BJ (cell line): Measurements from ENCODE around the gene GEMIN5. TPM values are rescaled to one million over a fixed set of nuclear protein-coding genes. Genes with fewer than 3 reads are reported as not detected.
"Not testable (repeated sequence)": the region's sequence is repeated elsewhere in the genome, so short reads cannot be mapped to it uniquely, and the experiment has no call there.

Experiments
- CTCF ChIA-PET: fragments of 350-600 bp; formaldehyde crosslinking; extraction: SDS; loops from one replicate; lab custom pipeline; 2021; ENCODE audit warnings: antibody characterized with exemption, inconsistent platforms; lab: Yijun Ruan, JAX
- POLR2A ChIA-PET: fragments of 300-600 bp; sonication (Branson Sonifier 250); formaldehyde crosslinking; extraction: SDS; loops from one replicate; lab custom pipeline; 2021; ENCODE audit warnings: antibody characterized with exemption; lab: Charles Lee
- DNase-seq: peaks from one replicate; pipeline ENCODE4 v3.0.0-alpha.2; 2011; ENCODE audit warnings: low read depth
- H3K27me3 ChIP-seq: 2 replicates; pipeline ENCODE4 v1.6.0; 2011; ENCODE audit warnings: low read length; ENCODE audit not compliant: control insufficient read depth, insufficient read depth
- H3K36me3 ChIP-seq: 2 replicates; pipeline ENCODE4 v1.5.1; 2011; ENCODE audit warnings: low read length; ENCODE audit not compliant: control insufficient read depth, insufficient read depth
- H3K4me3 ChIP-seq: 2 replicates; pipeline ENCODE4 v1.5.1; 2011; ENCODE audit warnings: low read depth, mild to moderate bottlenecking, control low read depth, low read length
- polyA plus RNA-seq: library from polyadenylated mRNA; depleted of rRNA; stranded (reverse); fragments of >200 nt; gene quantifications from 2 replicates; pipeline ENCODE4 v1.2.3, GENCODE V29; 2011
- TF ChIP-seq, protein P1 (sequence below): IDR thresholded peaks from 2 replicates; pipeline ENCODE4 v1.5.1; 2011; ENCODE audit warnings: low read depth, mild to moderate bottlenecking, control low read depth, inconsistent platforms, low read length, moderate library complexity; ENCODE audit not compliant: insufficient read depth

GEMIN5 gene
- polyA plus RNA-seq, 1 experiment = 7.5 TPM

DNA sequence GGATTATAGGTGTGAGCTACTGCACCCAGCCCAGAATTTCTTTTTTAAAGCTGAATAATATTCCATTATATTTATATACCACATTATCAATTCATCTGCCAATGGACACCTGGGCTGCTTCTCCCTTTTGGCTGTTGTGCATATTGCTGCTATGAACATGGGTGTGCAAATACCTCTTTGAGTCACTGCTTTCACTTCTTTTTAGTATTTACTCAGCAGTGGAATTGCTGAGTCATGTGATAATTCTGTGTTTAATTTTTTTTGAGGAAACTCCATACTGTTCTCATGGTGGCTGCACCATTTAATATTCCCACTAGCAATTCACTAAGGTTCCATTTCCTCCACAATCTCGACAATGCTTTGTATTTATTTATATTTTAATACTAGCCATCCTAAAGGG lies 39.4 kb upstream of the GEMIN5 start:
- no peak overlapping the region for H3K4me3 ChIP-seq
- CTCF ChIA-PET = interaction anchor here (1.5 to 1.8 kb wide), 2 partner anchors 26 to 162 kb away, joined by 4 read pairs; no protein-coding TSS in a partner anchor
- DNase-seq = no peak
- POLR2A ChIA-PET = no interaction called here
- TF ChIP-seq, protein P1, sequence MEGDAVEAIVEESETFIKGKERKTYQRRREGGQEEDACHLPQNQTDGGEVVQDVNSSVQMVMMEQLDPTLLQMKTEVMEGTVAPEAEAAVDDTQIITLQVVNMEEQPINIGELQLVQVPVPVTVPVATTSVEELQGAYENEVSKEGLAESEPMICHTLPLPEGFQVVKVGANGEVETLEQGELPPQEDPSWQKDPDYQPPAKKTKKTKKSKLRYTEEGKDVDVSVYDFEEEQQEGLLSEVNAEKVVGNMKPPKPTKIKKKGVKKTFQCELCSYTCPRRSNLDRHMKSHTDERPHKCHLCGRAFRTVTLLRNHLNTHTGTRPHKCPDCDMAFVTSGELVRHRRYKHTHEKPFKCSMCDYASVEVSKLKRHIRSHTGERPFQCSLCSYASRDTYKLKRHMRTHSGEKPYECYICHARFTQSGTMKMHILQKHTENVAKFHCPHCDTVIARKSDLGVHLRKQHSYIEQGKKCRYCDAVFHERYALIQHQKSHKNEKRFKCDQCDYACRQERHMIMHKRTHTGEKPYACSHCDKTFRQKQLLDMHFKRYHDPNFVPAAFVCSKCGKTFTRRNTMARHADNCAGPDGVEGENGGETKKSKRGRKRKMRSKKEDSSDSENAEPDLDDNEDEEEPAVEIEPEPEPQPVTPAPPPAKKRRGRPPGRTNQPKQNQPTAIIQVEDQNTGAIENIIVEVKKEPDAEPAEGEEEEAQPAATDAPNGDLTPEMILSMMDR = no peak
- H3K36me3 ChIP-seq = no peaks in the 10 kb centered on the region; the same call in 1 of the 2 replicates
- H3K27me3 ChIP-seq = no peaks in the 10 kb centered on the region

DNA sequence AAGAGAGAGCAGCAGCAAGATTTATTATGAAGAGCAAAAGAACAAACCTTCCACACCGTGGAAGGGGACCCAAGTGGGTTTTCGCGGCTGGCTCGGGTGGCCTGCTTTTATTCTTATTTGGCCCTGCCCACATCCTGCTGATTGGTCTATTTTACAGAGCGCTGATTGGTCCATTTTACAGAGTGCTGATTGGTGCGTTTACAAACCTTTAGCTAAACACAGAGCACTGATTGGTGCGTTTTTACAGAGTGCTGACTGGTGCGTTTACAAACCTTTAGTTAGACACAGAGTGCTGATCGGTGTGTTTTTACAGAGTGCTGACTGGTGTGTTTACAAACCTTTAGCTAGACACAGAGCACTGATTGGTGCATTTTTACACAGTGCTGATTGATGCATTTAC lies 38.1 kb upstream of the GEMIN5 start:
- H3K27me3 ChIP-seq, DNase-seq, H3K36me3 ChIP-seq, POLR2A ChIA-PET, H3K4me3 ChIP-seq: not testable (repeated sequence)
- CTCF ChIA-PET = interaction anchor here (1.5 to 1.8 kb wide), 2 partner anchors 28 to 163 kb away, joined by 4 read pairs; no protein-coding TSS in a partner anchor

DNA sequence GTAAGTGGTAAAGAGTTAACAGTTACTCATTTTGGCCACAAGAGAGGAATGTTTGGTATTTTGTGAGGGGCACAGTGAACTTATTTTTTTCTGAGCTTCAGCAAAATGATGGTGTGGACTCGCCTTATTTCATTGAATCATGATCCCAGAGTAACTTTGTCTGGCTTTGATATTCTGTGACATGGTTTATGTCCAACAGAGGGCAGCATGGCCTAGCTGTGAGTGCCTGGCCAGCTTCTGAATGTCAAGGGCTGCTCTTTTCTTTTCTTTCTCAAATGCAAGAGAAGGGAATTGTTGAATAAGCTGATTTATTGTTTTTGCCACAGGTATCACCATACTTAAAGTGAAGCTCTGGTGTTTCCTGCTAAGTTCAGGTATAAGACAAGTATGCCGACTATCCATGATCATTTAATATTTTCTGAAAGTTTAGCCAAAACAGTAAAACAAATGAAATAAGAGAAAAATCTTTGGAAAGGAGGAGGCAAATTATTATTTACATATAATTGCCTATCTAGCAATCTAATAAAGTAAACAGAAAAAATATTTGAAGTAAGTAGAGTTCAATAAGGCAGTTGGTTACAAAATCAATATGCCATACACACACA lies 34.6 kb upstream of the GEMIN5 start:
- Histone ChIP-seq H3K27me3 (no peaks in the 10 kb centered on the region), H3K4me3 (no peak overlapping the region), H3K36me3 (no peaks in the 10 kb centered on the region; the same call in 1 of the 2 replicates)
- TF ChIP-seq, protein P1 = peak; percentile 73
- no peak for DNase-seq
- ChIA-PET CTCF (interaction anchor here (0.7 to 3.6 kb wide), 16 partner anchors 12 to 349 kb away, joined by 3 to 38 read pairs (median 4); no protein-coding TSS in a partner anchor), POLR2A (no interaction called here)

DNA sequence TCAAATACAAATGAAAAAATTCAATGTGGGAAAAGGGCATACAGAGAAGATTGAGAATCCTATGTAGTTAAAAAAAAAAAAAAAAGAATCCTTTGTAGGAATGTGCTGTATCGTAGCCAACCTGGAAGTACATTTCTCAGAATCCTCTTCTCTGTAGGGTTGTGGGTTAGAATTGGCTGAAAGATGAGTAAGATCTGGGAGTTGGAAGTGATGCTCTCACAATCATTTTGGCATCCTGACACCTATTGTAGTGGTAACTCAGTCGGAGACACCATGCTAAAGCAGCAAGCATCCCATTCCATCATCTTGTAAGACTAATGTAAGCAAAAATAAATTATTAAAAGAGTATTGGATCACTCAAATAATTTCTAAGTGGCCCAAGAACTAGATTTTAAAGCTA lies 33.5 kb upstream of the GEMIN5 start:
- TF ChIP-seq, protein P1 = no peak
- Histone ChIP-seq H3K36me3 (no peaks in the 10 kb centered on the region; the same call in 1 of the 2 replicates), H3K27me3 (no peaks in the 10 kb centered on the region), H3K4me3 (no peak overlapping the region)
- ChIA-PET CTCF (interaction anchor here (1.2 to 3.6 kb wide), 8 partner anchors 14 to 182 kb away, joined by 3 to 38 read pairs (median 5); no protein-coding TSS in a partner anchor), POLR2A (no interaction called here)
- no peak for DNase-seq

DNA sequence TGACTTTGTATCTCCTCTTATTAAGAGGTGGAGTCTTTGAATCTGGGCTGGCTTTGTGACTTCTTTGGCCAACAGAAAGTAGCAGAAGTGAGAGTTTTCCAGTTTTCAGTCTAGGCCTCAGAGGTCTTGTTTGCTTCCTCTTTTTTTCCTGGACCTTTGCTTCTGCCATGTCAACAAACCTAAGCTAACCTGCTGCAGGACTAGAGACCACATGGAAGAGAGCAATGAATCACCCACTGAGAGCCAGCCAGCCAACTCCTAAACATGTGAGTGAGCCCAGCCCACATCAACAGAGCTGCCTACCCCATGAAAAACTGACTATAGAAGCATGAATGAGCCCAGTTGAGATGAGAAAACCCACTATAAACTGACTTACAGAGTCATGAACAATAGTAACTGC lies 32.7 kb upstream of the GEMIN5 start:
- Histone ChIP-seq H3K4me3 (no peak overlapping the region), H3K36me3 (no peaks in the 10 kb centered on the region; the same call in 1 of the 2 replicates), H3K27me3 (no peaks in the 10 kb centered on the region)
- ChIA-PET POLR2A (no interaction called here), CTCF (interaction anchor here (1.0 to 1.2 kb wide), 2 partner anchors 111 to 177 kb away, joined by 3 read pairs; no protein-coding TSS in a partner anchor)
- DNase-seq = no peak
- TF ChIP-seq, protein P1 = no peak

DNA sequence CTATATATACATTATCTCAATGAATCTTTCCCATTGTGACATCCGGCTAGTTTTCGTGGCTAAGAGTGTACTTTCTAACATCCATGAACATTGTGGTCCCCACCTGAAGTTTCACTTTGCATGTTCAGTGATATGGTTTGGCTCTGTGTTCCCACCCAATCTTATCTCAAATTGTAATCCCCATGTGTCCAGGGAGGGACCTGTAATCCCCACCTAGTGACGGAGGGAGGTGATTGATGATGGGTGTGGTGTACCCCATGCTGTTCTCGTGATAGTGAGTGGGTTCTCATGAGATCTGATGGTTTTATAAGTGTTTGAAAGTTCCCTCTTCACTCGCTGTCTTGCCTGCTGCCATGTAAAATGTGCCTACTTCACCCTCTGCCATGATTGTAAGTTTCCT lies 30.9 kb upstream of the GEMIN5 start:
- no peaks in the 10 kb centered on the region for H3K27me3 ChIP-seq
- no peak overlapping the region for H3K4me3 ChIP-seq
- TF ChIP-seq, protein P1 = no peak
- H3K36me3 ChIP-seq = no peaks in the 10 kb centered on the region
- CTCF ChIA-PET = interaction anchor here (1.0 to 1.2 kb wide), 5 partner anchors 15 to 180 kb away, joined by 3 to 9 read pairs (median 3); no protein-coding TSS in a partner anchor
- POLR2A ChIA-PET = no interaction called here
- DNase-seq = no peak
